GM12878 (cell line): Measurements from ENCODE around the gene EBLN2. TPM values are rescaled to one million over a fixed set of nuclear protein-coding genes. Genes with fewer than 3 reads are reported as not detected.

ENCODE experiments used
- ASH2L ChIP-seq: fragments of 300-600, 200-600 bp; sonication (generic); IDR thresholded peaks from 2 replicates; pipeline ENCODE4 v1.6.1; 2017; ENCODE audit warnings: low read depth, mild to moderate bottlenecking, borderline replicate concordance
- CHD2 ChIP-seq: IDR thresholded peaks from 2 replicates; pipeline ENCODE4 v1.6.1; 2011; ENCODE audit warnings: low read depth, low read length, improper control_type of control experiment, borderline replicate concordance
- E4F1 ChIP-seq: fragments of 450-650 bp; IDR thresholded peaks from 2 replicates; pipeline ENCODE4 v1.6.1; 2018; ENCODE audit warnings: borderline replicate concordance, mild to moderate bottlenecking; ENCODE audit not compliant: partially characterized antibody
- HCFC1 ChIP-seq: fragments of 150-350 bp; IDR thresholded peaks from 2 replicates; pipeline ENCODE4 v1.6.1; 2014; ENCODE audit warnings: low read length
- HDAC2 ChIP-seq: fragments of 200-600 bp; sonication (generic); IDR thresholded peaks from 2 replicates; pipeline ENCODE4 v1.6.1; 2017
- HDGF ChIP-seq: fragments of 450-650 bp; IDR thresholded peaks from 2 replicates; pipeline ENCODE4 v1.6.1; 2016; ENCODE audit warnings: antibody characterized with exemption
- IKZF2 ChIP-seq, 2 experiments: fragments of 450-650 bp; IDR thresholded peaks; 2 replicates each; pipeline ENCODE4 v1.6.1; 2017; ENCODE audit warnings: mild to moderate bottlenecking in 2 of 2, moderate library complexity in 2 of 2
- MXI1 ChIP-seq: fragments of 150-350 bp; IDR thresholded peaks from 2 replicates; pipeline ENCODE4 v1.6.1; 2011; ENCODE audit warnings: low read depth, mild to moderate bottlenecking, inconsistent platforms, low read length, improper control_type of control experiment
- NBN ChIP-seq: fragments of 450-650 bp; IDR thresholded peaks from 2 replicates; pipeline ENCODE4 v1.6.1; 2016
- RB1 ChIP-seq: fragments of 450-650 bp; formaldehyde crosslinking; IDR thresholded peaks from 2 replicates; pipeline ENCODE4 v1.6.1; 2017; ENCODE audit warnings: mild to moderate bottlenecking, borderline replicate concordance
- SRF ChIP-seq, 2 experiments: IDR thresholded peaks; 2 replicates each; pipeline ENCODE4 v1.6.1; 2011; ENCODE audit warnings: low read depth in 2 of 2, low read length in 2 of 2, mild to moderate bottlenecking in 1 of 2, moderate library complexity in 1 of 2
- polyA plus RNA-seq, 11 experiments: library from polyadenylated mRNA; depleted of rRNA in 4 of 11; unstranded in 6 of 11; stranded (reverse) in 5 of 11; fragments of >200 nt; fragmentation: Nextera tagmentation in 4 of 11; fragmentation: Illumina TruSeq in 1 of 11; extraction: Ambion mirVana in 4 of 11; extraction: Trizol in 1 of 11; gene quantifications; 1 replicate in 1 of 11; 2 replicates in 10 of 11; pipeline versions ENCODE4 v1.2.1 to v1.2.3, GENCODE V29; 2011 to 2016; ENCODE audit warnings: inconsistent platforms in 2 of 11, missing spikeins in 2 of 11, low read depth in 1 of 11
- total RNA-seq, 4 experiments: library from RNA; depleted of rRNA in 3 of 4; stranded (reverse); fragments of >200 nt in 3 of 4; fragmentation: Illumina TruSeq in 1 of 4; extraction: Trizol in 1 of 4; gene quantifications; 2 replicates each; pipeline versions ENCODE4 v1.2.1 to v1.2.3, GENCODE V29; 2013 to 2021
- TF ChIP-seq, protein P1 (sequence below): IDR thresholded peaks from 2 replicates; pipeline ENCODE4 v1.6.1; 2012; ENCODE audit warnings: improper control_type of control experiment, low read depth, low read length; ENCODE audit not compliant: insufficient replicate concordance
- TF ChIP-seq, protein P2 (sequence below): IDR thresholded peaks from 2 replicates; pipeline ENCODE4 v1.6.1; 2011; ENCODE audit warnings: low read depth, mild to moderate bottlenecking, low read length, moderate library complexity, borderline replicate concordance; ENCODE audit errors: extremely low read depth
- TF ChIP-seq, protein P3 (sequence below): fragments of 450-650 bp; IDR thresholded peaks from 2 replicates; pipeline ENCODE4 v1.6.1; 2016; ENCODE audit warnings: mild to moderate bottlenecking
- TF ChIP-seq, protein P4 (sequence below): fragments of 450-650 bp; IDR thresholded peaks from 2 replicates; pipeline ENCODE4 v1.6.1; 2014; ENCODE audit warnings: mild to moderate bottlenecking
- TF ChIP-seq, protein P5 (sequence below): IDR thresholded peaks from 2 replicates; pipeline ENCODE4 v1.6.1; 2012; ENCODE audit warnings: mild to moderate bottlenecking, low read depth, low read length

Gene EBLN2
- total and polyA plus RNA-seq, 10 of the 15 experiments (the other 5 are each of a cell fraction or from before 2014, with no cell fraction given), result 0.84 to 6.8 (median 3.6) TPM

DNA sequence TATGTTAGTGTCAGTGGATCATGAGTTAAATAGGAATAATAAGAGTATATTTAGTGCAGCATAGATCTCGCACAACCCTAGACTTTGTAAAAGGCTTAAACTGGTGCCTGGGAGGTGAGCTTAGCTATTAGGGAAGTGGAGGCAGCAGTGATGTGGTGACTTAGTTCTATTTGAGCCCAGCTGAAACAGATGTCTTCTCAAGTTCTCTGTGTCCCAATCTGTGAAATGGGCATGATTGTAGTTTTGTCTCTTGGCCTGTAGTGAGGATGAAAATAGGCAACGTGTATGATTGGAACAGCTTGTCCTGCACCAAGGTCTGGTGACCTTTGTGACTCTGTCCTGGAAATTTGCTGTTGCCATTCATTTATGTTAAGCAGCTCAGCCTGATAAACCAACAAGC is 34.7 kb downstream of the EBLN2 start (continued):
- TF ChIP-seq, protein P1, sequence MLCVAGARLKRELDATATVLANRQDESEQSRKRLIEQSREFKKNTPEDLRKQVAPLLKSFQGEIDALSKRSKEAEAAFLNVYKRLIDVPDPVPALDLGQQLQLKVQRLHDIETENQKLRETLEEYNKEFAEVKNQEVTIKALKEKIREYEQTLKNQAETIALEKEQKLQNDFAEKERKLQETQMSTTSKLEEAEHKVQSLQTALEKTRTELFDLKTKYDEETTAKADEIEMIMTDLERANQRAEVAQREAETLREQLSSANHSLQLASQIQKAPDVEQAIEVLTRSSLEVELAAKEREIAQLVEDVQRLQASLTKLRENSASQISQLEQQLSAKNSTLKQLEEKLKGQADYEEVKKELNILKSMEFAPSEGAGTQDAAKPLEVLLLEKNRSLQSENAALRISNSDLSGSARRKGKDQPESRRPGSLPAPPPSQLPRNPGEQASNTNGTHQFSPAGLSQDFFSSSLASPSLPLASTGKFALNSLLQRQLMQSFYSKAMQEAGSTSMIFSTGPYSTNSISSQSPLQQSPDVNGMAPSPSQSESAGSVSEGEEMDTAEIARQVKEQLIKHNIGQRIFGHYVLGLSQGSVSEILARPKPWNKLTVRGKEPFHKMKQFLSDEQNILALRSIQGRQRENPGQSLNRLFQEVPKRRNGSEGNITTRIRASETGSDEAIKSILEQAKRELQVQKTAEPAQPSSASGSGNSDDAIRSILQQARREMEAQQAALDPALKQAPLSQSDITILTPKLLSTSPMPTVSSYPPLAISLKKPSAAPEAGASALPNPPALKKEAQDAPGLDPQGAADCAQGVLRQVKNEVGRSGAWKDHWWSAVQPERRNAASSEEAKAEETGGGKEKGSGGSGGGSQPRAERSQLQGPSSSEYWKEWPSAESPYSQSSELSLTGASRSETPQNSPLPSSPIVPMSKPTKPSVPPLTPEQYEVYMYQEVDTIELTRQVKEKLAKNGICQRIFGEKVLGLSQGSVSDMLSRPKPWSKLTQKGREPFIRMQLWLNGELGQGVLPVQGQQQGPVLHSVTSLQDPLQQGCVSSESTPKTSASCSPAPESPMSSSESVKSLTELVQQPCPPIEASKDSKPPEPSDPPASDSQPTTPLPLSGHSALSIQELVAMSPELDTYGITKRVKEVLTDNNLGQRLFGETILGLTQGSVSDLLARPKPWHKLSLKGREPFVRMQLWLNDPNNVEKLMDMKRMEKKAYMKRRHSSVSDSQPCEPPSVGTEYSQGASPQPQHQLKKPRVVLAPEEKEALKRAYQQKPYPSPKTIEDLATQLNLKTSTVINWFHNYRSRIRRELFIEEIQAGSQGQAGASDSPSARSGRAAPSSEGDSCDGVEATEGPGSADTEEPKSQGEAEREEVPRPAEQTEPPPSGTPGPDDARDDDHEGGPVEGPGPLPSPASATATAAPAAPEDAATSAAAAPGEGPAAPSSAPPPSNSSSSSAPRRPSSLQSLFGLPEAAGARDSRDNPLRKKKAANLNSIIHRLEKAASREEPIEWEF, result no peak
- no peak for TF ChIP-seq NBN
- TF ChIP-seq RB1, result no peak
- TF ChIP-seq, protein P2, sequence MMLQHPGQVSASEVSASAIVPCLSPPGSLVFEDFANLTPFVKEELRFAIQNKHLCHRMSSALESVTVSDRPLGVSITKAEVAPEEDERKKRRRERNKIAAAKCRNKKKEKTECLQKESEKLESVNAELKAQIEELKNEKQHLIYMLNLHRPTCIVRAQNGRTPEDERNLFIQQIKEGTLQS, result no peak
- TF ChIP-seq, protein P3, sequence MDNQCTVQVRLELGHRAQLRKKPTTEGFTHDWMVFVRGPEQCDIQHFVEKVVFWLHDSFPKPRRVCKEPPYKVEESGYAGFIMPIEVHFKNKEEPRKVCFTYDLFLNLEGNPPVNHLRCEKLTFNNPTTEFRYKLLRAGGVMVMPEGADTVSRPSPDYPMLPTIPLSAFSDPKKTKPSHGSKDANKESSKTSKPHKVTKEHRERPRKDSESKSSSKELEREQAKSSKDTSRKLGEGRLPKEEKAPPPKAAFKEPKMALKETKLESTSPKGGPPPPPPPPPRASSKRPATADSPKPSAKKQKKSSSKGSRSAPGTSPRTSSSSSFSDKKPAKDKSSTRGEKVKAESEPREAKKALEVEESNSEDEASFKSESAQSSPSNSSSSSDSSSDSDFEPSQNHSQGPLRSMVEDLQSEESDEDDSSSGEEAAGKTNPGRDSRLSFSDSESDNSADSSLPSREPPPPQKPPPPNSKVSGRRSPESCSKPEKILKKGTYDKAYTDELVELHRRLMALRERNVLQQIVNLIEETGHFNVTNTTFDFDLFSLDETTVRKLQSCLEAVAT, result no peak
- no peak for TF ChIP-seq IKZF2 (IDR thresholded peaks at IDR 0.05)
- no peak for TF ChIP-seq HCFC1
- TF ChIP-seq, protein P4, sequence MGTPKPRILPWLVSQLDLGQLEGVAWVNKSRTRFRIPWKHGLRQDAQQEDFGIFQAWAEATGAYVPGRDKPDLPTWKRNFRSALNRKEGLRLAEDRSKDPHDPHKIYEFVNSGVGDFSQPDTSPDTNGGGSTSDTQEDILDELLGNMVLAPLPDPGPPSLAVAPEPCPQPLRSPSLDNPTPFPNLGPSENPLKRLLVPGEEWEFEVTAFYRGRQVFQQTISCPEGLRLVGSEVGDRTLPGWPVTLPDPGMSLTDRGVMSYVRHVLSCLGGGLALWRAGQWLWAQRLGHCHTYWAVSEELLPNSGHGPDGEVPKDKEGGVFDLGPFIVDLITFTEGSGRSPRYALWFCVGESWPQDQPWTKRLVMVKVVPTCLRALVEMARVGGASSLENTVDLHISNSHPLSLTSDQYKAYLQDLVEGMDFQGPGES, result no peak
- no peak for TF ChIP-seq SRF (IDR thresholded peaks at IDR 0.05; ENCODE audit: low read depth in 2 of 2, low read length in 2 of 2)
- TF ChIP-seq, protein P5, sequence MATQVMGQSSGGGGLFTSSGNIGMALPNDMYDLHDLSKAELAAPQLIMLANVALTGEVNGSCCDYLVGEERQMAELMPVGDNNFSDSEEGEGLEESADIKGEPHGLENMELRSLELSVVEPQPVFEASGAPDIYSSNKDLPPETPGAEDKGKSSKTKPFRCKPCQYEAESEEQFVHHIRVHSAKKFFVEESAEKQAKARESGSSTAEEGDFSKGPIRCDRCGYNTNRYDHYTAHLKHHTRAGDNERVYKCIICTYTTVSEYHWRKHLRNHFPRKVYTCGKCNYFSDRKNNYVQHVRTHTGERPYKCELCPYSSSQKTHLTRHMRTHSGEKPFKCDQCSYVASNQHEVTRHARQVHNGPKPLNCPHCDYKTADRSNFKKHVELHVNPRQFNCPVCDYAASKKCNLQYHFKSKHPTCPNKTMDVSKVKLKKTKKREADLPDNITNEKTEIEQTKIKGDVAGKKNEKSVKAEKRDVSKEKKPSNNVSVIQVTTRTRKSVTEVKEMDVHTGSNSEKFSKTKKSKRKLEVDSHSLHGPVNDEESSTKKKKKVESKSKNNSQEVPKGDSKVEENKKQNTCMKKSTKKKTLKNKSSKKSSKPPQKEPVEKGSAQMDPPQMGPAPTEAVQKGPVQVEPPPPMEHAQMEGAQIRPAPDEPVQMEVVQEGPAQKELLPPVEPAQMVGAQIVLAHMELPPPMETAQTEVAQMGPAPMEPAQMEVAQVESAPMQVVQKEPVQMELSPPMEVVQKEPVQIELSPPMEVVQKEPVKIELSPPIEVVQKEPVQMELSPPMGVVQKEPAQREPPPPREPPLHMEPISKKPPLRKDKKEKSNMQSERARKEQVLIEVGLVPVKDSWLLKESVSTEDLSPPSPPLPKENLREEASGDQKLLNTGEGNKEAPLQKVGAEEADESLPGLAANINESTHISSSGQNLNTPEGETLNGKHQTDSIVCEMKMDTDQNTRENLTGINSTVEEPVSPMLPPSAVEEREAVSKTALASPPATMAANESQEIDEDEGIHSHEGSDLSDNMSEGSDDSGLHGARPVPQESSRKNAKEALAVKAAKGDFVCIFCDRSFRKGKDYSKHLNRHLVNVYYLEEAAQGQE, result no peak
- TF ChIP-seq E4F1, result no peak
- no peak for TF ChIP-seq MXI1
- no peak for TF ChIP-seq HDGF
- no peak for TF ChIP-seq CHD2
- TF ChIP-seq ASH2L, result no peak
- TF ChIP-seq HDAC2, result no peak
